ENCODE data around the gene DPEP1. TPM values are rescaled to one million over a fixed set of nuclear protein-coding genes. Genes with fewer than 3 reads are reported as not detected.

Gene DPEP1
- total RNA-seq, 1 donor from 2014 or later = not detected

GRCh38 chr16:89595330-89596060 is 17.9 kb upstream of the DPEP1 start:
- DNase-seq (no peak), ATAC-seq (ENCODE audit: poor library complexity) (no peak)
- intact Hi-C loops (cut with DNase I) = no loop called here

- ATAC-seq (ENCODE audit: poor library complexity) (no peak), DNase-seq (no peak)
- intact Hi-C loops (cut with DNase I) = no loop called here
Observed at GRCh38 chr16:89596061-89596689, 17.3 kb upstream of the DPEP1 start.

- DNase-seq (no peak), ATAC-seq (ENCODE audit: poor library complexity) (no peak)
- intact Hi-C loops (cut with DNase I) = no loop called here
Observed at GRCh38 chr16:89596957-89597649, 16.3 kb upstream of the DPEP1 start.

GRCh38 chr16:89598199-89598598 is 15.2 kb upstream of the DPEP1 start:
- intact Hi-C loops (cut with DNase I) = no loop called here
- DNase-seq (no peak), ATAC-seq (ENCODE audit: poor library complexity) (no peak)

GRCh38 chr16:89599451-89599858 is 14.0 kb upstream of the DPEP1 start:
- intact Hi-C loops (cut with DNase I) = no loop called here
- no peak for ATAC-seq (ENCODE audit: poor library complexity)
- DNase-seq = no peak

GRCh38 chr16:89599902-89600301 is 13.5 kb upstream of the DPEP1 start:
- intact Hi-C loops (cut with DNase I) = no loop called here
- DNase-seq (no peak), ATAC-seq (ENCODE audit: poor library complexity) (no peak)

GRCh38 chr16:89600427-89600826 is 13.0 kb upstream of the DPEP1 start:
- ATAC-seq (ENCODE audit: poor library complexity) = no peak
- intact Hi-C loops (cut with DNase I) = no loop called here
- DNase-seq = no peak

- intact Hi-C loops (cut with DNase I) = no loop called here
- ATAC-seq (ENCODE audit: poor library complexity) (no peak), DNase-seq (no peak)
Observed at GRCh38 chr16:89600956-89601355, 12.5 kb upstream of the DPEP1 start.

GRCh38 chr16:89601906-89602272 is 11.6 kb upstream of the DPEP1 start:
- DNase-seq (no peak), ATAC-seq (ENCODE audit: poor library complexity) (no peak)
- intact Hi-C loops (cut with DNase I) = no loop called here

GRCh38 chr16:89602273-89602951 is 11.0 kb upstream of the DPEP1 start:
- intact Hi-C loops (cut with DNase I) = no loop called here
- ATAC-seq (ENCODE audit: poor library complexity) (no peak), DNase-seq (no peak)

GRCh38 chr16:89602952-89603590 is 10.4 kb upstream of the DPEP1 start:
- no peak for ATAC-seq (ENCODE audit: poor library complexity)
- no peak for DNase-seq
- intact Hi-C loops (cut with DNase I) = no loop called here

GRCh38 chr16:89604764-89605163 is 8.7 kb upstream of the DPEP1 start:
- DNase-seq (no peak), ATAC-seq (ENCODE audit: poor library complexity) (no peak)
- intact Hi-C loops (cut with DNase I) = no loop called here

GRCh38 chr16:89605186-89605970 is 8.1 kb upstream of the DPEP1 start:
- DNase-seq = no peak
- intact Hi-C loops (cut with DNase I) = no loop called here
- ATAC-seq (ENCODE audit: poor library complexity) = no peak

- DNase-seq = no peak
- intact Hi-C loops (cut with DNase I) = no loop called here
- no peak for ATAC-seq (ENCODE audit: poor library complexity)
Observed at GRCh38 chr16:89606006-89606405, 7.4 kb upstream of the DPEP1 start.

GRCh38 chr16:89607453-89607852 is 6.0 kb upstream of the DPEP1 start:
- intact Hi-C loops (cut with DNase I) = no loop called here
- DNase-seq = no peak
- no peak for ATAC-seq (ENCODE audit: poor library complexity)

GRCh38 chr16:89607937-89608740 is 5.3 kb upstream of the DPEP1 start:
- intact Hi-C loops (cut with DNase I) = no loop called here
- no peak for DNase-seq
- no peak for ATAC-seq (ENCODE audit: poor library complexity)

- intact Hi-C loops (cut with DNase I) = no loop called here
- ATAC-seq (ENCODE audit: poor library complexity) = no peak
Observed at GRCh38 chr16:89610108-89610453, 3.4 kb upstream of the DPEP1 start.

More at GRCh38 chr16:89610108-89610453, 3.4 kb upstream of the DPEP1 start:
- no peak for DNase-seq
